Stimulated activated CD8-positive, alpha-beta memory T cell treated with anti-CD3 and anti-CD28 coated beads, Interleukin-15, amount 100 ng/mL, for 24 hours (primary cell): ENCODE results near the gene CARD6.
"Not testable (repeated sequence)": the region's sequence is repeated elsewhere in the genome, so short reads cannot be mapped to it uniquely, and the experiment has no call there.

Experiments
- DNase-seq: peaks from one replicate; pipeline ENCODE4 v3.0.0-alpha.2; 2020; ENCODE audit warnings: low read depth

CARD6 gene

GRCh38 chr5:40841068-40841805 lies at the start of gene CARD6:
Gene CARD6, plus strand, starts transcription at chr5:40841367. Its CDS starts 16 bp downstream, at chr5:40841383.
- no peak for DNase-seq

GRCh38 chr5:40791715-40792139 lies 49.4 kb upstream of the CARD6 start:
- no peak for DNase-seq

GRCh38 chr5:40792691-40793090 lies 48.5 kb upstream of the CARD6 start:
- not testable (repeated sequence) for DNase-seq

GRCh38 chr5:40794340-40794739 lies 46.8 kb upstream of the CARD6 start:
- DNase-seq, result not testable (repeated sequence)

- not testable (repeated sequence) for DNase-seq
These were observed 46.3 kb upstream of the CARD6 start for GRCh38 chr5:40794877-40795276.

GRCh38 chr5:40796487-40796889 lies 44.7 kb upstream of the CARD6 start:
- no peak for DNase-seq

GRCh38 chr5:40797273-40798011 lies 43.7 kb upstream of the CARD6 start:
- DNase-seq, result peak; percentile 48

- DNase-seq, result peak; percentile 67
These were observed 43.0 kb upstream of the CARD6 start, which contains the start of gene PRKAA1 for GRCh38 chr5:40798012-40798800. Gene PRKAA1, minus strand, starts transcription at chr5:40798374. Its CDS starts 185 bp downstream, at chr5:40798189.

- no peak for DNase-seq
These were observed 42.4 kb upstream of the CARD6 start for GRCh38 chr5:40798801-40799210.

GRCh38 chr5:40799258-40799657 lies 41.9 kb upstream of the CARD6 start:
- no peak for DNase-seq

- DNase-seq, result no peak
These were observed 39.2 kb upstream of the CARD6 start for GRCh38 chr5:40801771-40802562.

GRCh38 chr5:40812125-40812524 lies 29.0 kb upstream of the CARD6 start:
- no peak for DNase-seq

GRCh38 chr5:40813698-40814281 lies 27.4 kb upstream of the CARD6 start:
- no peak for DNase-seq

- no peak for DNase-seq
These were observed 17.7 kb upstream of the CARD6 start for GRCh38 chr5:40823459-40823858.

- not testable (repeated sequence) for DNase-seq
These were observed 15.6 kb upstream of the CARD6 start for GRCh38 chr5:40825461-40826043.

GRCh38 chr5:40826489-40827187 lies 14.5 kb upstream of the CARD6 start:
- no peak for DNase-seq

GRCh38 chr5:40827188-40827977 lies 13.8 kb upstream of the CARD6 start:
- DNase-seq, result no peak

GRCh38 chr5:40828021-40828631 lies 13.0 kb upstream of the CARD6 start:
- DNase-seq, result no peak
